ENCODE results near the gene EDC3. TPM values are rescaled to one million over a fixed set of nuclear protein-coding genes. Genes with fewer than 3 reads are reported as not detected.

Gene EDC3
- polyA plus RNA-seq, 1 donor = 23.7 TPM

DNA sequence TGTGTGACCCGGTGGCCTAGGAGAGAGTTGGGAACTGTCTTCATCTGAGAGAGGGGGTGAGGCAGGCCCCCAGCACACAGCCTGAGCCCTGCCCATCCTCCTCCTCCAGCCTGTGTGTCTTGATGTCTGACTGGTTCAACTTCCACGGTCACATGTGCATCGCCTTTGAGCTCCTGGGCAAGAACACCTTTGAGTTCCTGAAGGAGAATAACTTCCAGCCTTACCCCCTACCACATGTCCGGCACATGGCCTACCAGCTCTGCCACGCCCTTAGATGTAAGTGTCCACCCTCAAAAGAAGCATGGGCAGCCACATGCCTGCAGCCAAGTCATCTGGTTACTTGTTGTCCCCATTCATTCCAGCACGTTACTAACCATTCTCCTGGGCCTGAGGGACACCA lies 70.1 kb downstream of the EDC3 start:
- DNase-seq (ENCODE audit: low read depth) = no peak

DNA sequence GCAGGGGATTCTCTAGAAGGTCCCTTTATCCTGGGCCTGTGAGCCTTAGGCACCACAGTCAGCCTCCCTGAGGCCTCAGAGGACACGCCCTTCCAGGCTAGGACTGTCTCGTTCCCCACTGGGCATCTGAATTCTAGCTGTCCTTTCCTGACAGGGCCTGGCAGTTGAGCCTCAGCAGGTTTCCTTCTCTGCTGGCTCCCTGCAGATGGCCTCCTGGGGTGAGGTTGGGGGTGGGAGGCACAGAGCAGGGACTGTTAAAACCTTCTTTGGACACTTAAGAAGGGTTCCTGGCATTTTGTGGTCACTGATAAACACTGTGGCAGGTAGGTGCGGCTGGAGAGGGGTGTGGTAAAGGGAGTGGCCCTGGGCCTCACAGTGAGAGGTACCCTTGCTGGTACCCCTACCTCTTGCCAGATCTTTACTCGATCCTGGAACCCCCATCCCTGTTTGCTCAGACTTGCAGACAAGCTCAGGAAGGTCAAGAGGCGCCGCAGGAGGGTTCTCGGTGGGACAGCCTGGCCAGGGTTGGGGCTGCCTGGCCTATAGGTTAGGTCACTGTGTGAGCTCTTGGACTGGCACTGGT lies 71.7 kb downstream of the EDC3 start:
- no peak for DNase-seq (ENCODE audit: low read depth)

DNA sequence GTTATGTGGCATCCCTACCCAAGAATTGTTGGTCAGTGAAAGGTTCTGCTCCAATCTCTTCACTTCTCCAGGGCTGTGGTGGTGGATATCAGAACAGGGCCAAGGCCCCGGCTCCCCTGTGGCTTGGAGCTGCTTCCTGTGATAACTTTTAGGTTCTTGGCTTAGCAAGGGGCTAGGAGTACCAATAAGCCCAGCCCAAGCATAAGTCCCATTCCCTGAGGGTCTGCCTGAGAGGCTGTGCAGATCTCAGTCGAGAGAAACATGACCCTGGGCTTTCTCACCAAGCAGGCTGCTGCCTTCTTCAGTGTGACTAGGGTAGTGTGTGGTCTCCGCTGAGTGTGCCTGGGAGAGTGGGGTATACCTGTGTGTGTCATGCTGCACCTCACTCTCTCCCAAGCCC lies 73.1 kb downstream of the EDC3 start:
- no peak for DNase-seq (ENCODE audit: low read depth)

DNA sequence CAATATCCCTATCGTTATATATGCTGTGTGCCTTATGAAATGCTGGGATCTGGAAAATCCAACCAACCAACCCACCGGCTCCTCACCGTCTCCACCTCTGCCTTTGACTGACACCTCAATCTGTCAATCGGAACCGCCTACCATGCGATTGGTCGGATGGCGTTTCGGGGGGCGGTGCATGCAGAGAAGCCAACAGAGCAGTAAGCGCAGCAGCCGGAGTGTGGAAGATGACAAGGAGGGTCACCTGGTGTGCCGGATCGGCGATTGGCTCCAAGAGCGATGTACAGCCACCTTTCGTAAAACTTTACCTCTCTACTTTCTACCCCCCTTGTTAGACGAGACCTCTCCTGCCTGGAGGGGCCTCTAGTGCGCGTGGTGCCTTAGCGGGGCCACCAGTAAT lies 73.9 kb downstream of the EDC3 start:
- DNase-seq (ENCODE audit: low read depth) = no peak

DNA sequence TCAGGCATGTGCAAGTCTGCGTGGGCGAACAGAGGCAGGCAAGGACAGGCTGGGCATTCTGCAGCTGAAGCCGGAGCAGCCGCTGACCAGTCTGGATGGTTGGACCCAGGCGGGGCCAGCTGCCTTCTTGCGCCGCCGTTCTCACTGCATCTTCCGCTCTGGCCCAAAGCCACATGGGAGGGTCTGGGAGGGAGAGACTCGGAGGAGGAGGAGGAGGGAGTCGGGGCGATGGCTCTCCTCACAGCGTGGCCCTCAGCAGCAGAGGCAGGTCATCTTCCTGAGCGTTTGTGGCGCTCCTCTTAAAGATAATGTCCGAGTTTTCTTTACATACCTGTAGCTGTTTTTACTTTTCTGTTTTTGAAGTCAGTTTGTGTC lies 74.3 kb downstream of the EDC3 start:
- DNase-seq (ENCODE audit: low read depth) = no peak

DNA sequence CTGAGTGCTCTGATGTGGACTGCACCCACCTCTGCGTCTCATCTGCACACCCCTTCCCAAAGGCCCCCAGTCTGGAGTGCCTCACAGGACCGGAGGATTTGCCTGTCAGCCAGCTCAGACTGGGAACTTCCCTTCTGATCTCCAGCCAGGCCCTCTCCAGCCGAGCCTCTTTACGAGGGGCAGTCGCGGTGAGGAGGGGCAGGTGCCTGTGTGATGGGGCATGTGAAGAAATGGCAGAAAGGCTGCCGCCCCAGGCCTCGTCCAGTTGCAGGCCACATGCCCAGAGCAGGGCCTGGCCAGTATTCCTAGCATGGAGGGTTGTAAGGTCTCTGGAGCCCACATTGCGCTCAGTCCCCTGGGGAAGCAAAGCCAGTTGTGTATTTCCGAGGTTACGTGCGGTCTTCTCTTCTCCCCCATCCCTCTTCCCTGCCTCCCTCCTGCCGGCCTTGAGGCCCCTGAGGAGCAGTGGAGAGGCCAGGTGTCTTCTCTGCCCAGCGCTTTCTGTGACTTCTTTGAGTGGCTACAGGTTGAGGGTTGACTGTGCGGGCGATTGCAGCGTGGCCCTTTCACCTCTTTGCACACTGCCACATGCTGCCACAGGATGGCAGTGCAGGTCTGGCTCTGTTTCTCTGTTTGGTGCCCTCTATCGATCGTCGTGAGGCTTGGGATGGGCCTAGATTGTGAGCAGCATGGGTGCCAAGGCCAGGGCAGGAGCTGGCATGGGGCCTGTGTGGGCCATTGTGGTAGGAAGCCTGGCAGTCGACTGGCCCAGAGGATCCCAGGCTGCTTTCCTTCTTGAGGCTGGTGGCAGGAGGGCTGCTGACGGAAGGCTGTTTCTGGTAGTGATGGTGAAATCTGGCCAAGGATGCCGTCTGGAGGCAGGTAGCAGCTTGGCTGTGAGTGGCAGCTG lies 74.9 kb downstream of the EDC3 start:
- no peak for DNase-seq (ENCODE audit: low read depth)

DNA sequence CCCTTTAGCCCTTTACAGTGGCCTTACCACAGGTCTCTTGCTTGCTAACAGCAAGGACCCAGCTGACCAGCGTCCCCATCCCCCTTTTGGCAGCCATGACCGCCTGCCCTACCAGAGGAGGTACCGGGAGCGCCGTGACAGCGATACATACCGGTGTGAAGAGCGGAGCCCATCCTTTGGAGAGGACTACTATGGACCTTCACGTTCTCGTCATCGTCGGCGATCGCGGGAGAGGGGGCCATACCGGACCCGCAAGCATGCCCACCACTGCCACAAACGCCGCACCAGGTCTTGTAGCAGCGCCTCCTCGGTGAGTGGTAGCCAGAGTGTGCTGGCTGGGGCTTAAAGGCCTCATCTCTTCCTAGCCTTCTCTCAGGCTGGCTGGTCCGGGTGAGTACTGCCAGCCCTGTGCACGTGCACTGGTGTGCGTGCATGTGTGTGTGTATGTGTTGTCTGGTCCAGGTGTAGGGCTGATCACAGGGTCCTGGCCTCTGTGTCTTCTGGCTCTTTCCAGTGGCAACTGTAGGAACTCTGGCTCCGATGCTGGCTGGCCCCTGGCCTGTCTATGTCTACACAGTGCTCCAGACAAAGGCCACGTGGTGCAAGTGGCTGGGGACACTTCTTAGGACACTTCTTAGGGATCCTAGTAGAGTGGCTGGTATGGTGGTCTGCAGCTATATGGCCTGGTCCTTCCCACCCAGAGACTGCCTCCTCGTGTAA lies 75.7 kb downstream of the EDC3 start:
- no peak for DNase-seq (ENCODE audit: low read depth)

DNA sequence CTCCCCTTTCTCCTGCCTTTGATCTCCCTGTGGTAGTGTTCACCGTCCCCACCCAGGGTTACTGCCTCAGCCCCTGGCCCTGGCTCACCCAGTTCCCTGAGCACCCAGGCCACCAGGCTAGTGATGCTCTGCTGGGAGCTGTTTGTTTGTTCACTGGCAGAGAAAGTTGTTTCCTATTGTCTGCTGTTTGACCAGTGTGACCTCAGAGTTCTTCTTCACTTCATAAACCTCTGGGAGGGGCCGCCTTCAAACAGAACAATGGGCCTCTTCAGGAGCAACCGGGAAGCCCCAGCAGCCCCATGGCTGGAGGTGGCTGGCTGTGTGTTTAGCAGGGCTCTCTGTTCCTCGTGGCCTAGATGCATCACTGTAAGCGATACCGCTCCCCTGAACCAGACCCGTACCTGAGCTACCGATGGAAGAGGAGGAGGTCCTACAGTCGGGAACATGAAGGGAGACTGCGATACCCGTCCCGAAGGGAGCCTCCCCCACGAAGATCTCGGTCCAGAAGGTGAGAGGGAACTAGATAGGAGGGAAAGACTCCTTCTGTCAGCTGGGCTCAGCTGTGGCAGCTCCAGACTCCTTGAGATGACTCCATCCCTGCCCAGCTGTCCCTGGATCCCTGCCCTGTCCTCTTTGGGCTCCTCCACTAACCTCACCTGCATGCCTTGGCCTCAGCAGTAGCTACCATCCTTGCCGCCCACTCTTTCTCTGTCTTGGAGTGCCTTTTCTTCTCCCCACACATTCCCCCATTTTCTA lies 76.8 kb downstream of the EDC3 start:
- no peak for DNase-seq (ENCODE audit: low read depth)

DNA sequence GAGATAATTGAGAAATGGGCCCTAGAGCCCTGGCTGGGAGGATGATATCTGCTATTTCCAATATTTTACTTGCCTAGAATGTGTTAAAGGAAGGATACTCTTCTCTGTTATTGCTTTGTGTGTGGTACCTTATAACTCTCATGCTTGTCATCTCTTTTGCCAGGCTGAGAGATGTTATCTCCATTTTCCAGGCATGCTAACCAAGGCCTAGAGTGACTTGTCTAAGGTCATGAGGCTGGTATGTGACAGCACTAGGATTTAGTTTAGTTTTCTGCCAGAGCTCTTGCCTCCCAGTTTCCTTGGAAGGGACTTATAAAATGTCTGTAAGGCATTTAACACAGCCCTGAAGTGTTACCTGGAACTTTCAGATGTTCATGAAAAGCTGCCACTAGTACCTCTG lies 78.8 kb downstream of the EDC3 start:
- DNase-seq (ENCODE audit: low read depth) = no peak

DNA sequence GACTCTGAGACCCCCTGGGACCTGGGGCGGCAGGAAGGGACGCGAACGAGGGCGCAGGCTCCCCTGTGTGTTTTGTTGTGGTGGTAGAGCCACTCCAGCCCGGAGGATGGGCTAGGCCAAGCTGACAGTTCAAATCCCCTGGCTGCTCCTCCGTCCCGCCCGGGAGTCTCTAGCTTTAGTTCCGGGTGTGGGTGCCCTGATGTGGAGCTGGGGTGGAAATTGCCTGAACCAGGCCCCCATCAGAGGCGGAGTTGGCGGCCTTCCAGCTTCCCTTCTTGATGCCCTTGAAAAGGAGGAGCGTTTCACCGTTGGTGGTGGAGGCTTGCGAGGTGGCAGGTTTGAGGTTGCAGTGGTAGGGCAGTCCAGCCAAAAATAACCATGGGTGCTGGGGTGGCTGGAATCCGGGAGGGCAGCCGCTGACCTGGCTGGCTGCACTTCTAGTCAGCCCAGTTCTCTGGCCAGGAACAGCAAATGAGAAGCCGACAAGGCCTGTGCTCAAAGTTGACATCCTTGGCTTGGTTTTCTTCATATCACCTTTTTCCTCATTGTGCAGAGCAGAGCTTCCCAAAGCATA lies 79.4 kb downstream of the EDC3 start:
- DNase-seq (ENCODE audit: low read depth) = no peak

DNA sequence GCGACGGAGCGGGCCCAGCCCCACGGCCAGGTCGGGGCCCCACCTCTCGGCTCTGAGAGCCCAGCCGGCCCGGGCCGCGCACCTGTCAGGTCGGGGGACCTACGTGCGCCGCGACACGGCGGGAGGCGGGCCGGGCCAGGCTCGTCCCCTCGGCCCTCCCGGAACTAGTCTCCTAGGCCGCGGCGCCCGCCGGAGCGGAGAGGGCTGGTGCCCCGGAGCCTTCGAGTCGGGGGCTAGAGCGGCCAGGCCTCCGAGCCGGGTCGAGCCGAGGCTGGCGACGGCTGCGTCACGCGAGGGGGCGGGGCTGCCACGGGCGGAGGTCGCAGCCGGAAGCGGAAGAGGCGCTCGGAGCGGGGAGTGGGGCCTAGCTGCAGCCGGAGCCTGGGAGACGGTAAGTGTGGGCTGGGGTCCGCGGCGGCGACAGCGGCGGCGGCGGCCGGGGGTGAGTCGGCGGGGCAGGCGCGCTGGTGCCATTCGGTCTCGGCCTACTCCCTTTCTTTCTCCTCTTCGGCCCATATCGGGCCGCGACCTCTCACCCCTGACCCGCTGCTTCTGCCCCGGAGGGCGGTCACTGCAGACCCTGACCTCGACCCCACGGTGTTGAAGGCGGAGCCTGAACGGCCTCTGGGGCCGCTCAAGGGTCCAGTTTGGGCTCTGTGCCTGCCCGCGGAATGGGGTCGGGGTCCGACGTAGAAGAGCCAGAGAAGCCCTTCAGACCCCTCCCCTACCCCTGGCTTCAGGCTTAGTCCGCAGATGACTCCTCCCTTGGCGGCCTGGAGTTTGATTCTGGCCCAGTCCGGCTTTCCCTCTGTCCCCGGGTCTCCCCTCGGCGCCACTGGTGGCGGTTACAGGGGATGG lies 80.1 kb downstream of the EDC3 start, which contains the start of gene CLK3:
Gene CLK3, plus strand, starts transcription at position 329 of the 858 bp plus-strand sequence. CDS start 3,361 bp downstream, outside the sequence.
- DNase-seq (ENCODE audit: low read depth) = peak; percentile 80

DNA sequence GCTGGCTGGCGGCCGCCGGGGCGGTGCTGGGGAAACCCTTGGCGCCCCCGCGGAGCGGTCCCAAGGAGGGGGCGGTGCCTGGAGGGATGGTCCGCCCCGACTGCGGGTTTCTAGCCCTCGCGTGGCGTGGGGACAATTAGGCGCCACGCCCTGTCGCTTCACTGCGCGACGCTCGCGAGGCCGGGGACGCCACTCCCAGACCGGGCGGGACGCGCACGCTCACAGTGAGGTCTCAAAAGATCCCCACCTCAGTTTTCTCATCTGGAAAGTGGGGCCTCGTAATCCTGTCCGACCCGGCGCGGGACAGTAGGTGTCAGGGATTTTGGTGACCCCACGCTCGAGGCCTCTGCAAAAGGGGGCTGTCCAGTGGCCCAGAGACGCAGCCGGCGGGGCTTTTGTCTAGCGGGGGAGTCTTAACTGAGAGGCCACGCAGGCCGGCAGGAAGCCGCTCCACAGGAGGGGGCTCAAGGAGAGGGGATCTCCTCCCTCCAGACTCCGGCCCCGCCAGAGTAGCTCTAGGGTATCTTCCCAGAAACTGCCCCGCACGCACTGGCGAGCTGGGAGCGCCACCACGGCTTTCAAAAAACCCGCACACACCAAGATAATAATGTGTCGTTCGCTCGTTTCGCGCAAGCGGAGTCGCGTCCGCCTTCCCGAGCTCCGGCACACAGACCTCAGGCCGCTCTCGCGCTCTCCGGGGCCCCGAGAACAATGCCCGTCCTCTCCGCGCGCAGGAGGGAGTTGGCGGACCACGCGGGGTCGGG lies 80.9 kb downstream of the EDC3 start:
- peak; percentile 62 for DNase-seq (ENCODE audit: low read depth)

DNA sequence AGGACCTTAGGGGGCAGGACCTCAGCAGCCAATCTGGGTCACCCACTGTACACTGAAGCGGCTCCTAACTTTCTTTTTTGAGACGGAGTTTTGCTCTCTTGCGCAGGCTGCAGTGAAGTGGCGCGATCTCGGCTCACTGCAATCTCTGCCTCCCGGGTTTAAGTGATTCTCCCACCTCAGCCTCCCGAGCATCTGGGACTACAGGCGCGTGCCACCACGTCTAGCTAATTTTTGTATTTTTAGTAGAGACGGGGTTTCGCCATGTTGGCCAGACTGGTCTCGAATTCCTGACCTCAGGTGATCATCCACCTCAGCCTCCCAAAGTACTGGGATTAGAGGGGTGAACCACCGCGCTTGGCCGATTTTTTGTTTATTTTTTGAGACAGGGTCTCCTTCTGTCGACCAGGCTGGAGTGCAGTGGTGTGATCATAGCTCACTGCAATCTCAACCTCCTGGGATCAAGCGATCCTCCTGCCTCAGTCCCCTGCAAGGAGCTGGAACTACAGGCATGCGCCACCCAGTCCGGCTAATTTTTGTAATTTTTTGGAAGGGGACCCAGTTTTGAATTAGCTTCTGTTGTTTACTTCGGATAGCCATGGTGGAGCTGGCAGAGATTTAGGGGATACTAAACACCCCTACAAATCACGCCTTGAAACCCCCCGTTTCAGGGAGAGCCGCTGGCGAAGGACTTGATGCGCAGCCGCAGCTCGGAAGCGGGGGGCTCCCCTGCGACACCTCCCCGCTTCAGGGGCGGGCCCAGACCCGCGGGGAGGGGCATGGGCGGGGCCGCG lies 81.7 kb downstream of the EDC3 start:
- DNase-seq (ENCODE audit: low read depth) = no peak

DNA sequence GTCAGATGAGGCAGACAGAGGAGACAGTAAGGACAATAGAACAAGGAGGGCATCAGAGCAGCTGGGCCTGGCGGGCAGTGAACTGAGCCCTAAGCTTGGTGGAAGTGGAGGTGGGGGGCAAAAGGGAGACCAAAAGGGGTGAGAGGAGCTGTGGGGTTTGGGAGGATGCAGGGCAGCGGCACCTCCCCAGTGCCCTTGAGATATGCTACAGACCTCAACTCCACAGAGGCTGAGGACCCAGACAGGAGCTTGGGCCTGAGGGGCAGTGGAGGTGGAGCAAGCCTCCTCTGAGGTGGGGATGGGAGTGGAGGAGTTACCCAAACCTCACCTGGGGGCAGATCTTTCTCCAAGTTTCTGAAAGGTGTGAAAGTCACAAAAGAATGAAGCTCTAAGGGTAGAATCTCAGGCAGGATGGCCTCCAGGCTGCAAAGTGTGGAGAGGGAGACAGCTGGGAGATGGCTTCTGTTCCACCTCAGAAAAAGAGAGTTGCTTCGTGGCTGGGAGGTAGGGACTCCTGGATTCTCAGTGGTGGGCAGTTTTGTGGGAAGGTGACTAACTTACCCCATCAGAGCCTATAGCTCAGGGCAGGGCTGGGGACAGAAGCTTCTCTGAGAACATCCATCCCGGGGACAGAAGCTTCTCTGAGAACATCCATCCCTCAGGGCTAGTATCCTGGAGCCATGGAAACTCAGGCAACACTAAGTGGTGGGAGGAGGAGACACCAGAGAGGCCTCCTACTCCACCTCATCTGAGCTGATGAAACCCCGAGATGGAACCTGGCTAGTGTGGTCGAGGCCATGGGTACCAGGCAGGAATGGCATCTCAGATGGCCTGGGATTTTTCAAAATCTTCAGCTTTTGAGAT lies 82.5 kb downstream of the EDC3 start:
- DNase-seq (ENCODE audit: low read depth) = no peak

DNA sequence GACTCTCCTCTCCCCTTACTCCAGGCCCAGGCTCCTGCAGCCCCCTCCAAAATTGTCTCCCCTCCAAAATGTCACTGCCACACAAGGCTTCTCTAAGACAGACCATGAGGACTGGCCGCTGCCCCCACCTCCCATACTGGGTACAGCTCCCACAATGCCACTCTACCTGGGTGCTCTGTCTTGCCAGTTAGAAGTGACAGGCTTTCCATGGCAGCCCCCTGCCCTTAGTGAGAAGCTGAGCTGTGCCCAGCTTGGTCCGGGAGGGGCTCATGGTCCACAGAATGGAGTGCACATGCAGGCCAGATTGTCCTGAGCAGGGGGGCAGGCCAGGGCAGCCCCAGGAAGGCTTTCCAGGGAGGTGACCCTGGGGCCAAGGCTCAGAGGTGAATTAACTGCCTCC lies 83.1 kb downstream of the EDC3 start:
- DNase-seq (ENCODE audit: low read depth) = no peak

DNA sequence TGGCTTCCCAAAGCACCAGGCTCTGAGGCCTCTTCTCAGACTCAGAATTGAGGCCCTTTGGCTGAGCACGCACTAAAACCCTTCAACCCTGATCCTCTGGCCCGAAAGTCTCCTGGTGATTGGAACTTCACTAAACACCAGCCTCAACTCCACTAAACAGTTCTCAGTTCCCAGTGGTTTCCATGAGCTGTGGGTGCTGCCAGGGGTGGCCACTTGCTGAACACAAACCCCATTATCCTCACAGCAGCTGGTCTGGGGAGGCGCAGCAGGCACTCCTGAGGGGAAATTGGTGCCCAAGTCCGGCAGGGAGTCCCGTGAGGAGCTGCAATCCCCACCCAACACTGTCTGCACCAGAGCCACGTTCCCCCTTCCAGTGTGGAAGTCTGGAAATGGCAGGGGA lies 84.0 kb downstream of the EDC3 start:
- no peak for DNase-seq (ENCODE audit: low read depth)

DNA sequence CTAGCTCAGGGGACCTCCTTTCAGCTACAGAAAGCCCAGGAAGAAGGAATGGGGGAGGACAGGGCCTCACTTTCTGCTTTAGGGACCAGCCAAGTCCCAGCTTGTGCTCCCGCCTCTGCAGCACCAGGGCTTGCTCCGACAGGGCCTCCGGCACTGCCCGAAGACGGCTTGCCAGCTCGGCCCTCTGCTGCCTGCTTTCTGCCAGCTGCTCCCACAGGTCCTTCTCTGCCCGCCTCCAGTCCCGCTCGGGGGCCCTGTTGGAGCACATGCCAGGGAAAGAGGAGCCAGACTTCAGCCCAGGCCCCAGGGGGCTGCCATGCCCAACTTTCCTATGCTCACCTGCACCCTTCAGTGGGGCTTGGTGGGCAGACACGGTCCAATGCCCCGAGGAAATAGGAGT lies 84.5 kb downstream of the EDC3 start:
- DNase-seq (ENCODE audit: low read depth) = no peak

All from forelimb muscle (tissue), 1 donor.